Measurements from ENCODE around the gene B4GALT5.

DNA sequence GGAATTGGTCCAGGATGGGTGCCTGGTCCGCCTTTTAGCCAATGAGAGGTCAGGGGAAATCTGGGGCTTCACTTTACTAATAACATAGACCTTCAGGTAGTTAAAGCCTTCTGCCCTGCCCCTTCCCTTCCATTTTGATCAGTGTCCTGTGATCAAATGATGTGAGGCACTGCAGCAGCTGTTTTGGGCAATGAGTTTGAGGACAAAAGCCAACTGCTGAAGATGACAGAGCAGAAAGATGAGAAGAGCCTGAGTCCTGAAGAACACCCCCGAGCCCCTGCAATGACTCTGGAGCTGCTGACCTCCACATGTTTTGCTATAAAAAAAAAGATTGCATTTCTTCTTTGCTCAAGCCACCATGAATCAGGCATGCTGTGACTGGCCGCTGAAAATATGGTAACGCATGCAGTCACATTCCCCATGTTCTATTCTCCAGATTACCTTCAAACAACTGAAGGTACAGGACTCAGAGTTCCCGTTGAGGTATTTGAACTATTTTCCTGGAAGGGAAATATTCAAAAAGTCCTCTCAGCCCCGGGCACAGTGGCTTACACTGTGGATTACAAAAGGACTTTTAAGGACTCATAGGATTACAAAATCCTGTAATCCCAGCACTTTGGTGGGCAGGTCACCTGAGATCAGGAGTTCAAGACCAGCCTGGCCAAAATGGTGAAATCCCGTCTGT is 45.7 kb upstream of the B4GALT5 start:
- TF ChIP-seq, protein P1, sequence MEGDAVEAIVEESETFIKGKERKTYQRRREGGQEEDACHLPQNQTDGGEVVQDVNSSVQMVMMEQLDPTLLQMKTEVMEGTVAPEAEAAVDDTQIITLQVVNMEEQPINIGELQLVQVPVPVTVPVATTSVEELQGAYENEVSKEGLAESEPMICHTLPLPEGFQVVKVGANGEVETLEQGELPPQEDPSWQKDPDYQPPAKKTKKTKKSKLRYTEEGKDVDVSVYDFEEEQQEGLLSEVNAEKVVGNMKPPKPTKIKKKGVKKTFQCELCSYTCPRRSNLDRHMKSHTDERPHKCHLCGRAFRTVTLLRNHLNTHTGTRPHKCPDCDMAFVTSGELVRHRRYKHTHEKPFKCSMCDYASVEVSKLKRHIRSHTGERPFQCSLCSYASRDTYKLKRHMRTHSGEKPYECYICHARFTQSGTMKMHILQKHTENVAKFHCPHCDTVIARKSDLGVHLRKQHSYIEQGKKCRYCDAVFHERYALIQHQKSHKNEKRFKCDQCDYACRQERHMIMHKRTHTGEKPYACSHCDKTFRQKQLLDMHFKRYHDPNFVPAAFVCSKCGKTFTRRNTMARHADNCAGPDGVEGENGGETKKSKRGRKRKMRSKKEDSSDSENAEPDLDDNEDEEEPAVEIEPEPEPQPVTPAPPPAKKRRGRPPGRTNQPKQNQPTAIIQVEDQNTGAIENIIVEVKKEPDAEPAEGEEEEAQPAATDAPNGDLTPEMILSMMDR (IDR thresholded peaks at IDR 0.05), result no peak
- TF ChIP-seq, protein P2, sequence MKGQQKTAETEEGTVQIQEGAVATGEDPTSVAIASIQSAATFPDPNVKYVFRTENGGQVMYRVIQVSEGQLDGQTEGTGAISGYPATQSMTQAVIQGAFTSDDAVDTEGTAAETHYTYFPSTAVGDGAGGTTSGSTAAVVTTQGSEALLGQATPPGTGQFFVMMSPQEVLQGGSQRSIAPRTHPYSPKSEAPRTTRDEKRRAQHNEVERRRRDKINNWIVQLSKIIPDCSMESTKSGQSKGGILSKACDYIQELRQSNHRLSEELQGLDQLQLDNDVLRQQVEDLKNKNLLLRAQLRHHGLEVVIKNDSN (CRISPR knock-in tag; IDR thresholded peaks at IDR 0.05), result no peak
- TF ChIP-seq ZNF138 (CRISPR knock-in tag; conservative IDR thresholded peaks at IDR 0.05) (no peak), ZNF121 (CRISPR knock-in tag; IDR thresholded peaks at IDR 0.05) (no peak), SP1 (CRISPR knock-in tag; conservative IDR thresholded peaks at IDR 0.05) (no peak), JUN (CRISPR knock-in tag; IDR thresholded peaks at IDR 0.05) (no peak)
- TF ChIP-seq, protein P3, sequence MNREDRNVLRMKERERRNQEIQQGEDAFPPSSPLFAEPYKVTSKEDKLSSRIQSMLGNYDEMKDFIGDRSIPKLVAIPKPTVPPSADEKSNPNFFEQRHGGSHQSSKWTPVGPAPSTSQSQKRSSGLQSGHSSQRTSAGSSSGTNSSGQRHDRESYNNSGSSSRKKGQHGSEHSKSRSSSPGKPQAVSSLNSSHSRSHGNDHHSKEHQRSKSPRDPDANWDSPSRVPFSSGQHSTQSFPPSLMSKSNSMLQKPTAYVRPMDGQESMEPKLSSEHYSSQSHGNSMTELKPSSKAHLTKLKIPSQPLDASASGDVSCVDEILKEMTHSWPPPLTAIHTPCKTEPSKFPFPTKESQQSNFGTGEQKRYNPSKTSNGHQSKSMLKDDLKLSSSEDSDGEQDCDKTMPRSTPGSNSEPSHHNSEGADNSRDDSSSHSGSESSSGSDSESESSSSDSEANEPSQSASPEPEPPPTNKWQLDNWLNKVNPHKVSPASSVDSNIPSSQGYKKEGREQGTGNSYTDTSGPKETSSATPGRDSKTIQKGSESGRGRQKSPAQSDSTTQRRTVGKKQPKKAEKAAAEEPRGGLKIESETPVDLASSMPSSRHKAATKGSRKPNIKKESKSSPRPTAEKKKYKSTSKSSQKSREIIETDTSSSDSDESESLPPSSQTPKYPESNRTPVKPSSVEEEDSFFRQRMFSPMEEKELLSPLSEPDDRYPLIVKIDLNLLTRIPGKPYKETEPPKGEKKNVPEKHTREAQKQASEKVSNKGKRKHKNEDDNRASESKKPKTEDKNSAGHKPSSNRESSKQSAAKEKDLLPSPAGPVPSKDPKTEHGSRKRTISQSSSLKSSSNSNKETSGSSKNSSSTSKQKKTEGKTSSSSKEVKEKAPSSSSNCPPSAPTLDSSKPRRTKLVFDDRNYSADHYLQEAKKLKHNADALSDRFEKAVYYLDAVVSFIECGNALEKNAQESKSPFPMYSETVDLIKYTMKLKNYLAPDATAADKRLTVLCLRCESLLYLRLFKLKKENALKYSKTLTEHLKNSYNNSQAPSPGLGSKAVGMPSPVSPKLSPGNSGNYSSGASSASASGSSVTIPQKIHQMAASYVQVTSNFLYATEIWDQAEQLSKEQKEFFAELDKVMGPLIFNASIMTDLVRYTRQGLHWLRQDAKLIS (CRISPR knock-in tag; IDR thresholded peaks at IDR 0.05; ENCODE audit: borderline replicate concordance), result no peak
- TF ChIP-seq, protein P4, sequence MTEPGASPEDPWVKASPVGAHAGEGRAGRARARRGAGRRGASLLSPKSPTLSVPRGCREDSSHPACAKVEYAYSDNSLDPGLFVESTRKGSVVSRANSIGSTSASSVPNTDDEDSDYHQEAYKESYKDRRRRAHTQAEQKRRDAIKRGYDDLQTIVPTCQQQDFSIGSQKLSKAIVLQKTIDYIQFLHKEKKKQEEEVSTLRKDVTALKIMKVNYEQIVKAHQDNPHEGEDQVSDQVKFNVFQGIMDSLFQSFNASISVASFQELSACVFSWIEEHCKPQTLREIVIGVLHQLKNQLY (CRISPR knock-in tag; IDR thresholded peaks at IDR 0.05), result no peak
